Stimulated activated CD8-positive, alpha-beta memory T cell treated with anti-CD3 and anti-CD28 coated beads, Interleukin-2, amount 100 ng/mL, for 1 hour (primary cell): Measurements from ENCODE around the gene NAPA.
A peak's percentile ranks its signal among the peaks of the same experiment; 100 is the strongest.

Experiments
- DNase-seq, 2 donors: peaks; one replicate each; pipeline ENCODE4 v3.0.0-alpha.2; 2020; ENCODE audit warnings: low read depth in 2 of 2

NAPA gene

DNA sequence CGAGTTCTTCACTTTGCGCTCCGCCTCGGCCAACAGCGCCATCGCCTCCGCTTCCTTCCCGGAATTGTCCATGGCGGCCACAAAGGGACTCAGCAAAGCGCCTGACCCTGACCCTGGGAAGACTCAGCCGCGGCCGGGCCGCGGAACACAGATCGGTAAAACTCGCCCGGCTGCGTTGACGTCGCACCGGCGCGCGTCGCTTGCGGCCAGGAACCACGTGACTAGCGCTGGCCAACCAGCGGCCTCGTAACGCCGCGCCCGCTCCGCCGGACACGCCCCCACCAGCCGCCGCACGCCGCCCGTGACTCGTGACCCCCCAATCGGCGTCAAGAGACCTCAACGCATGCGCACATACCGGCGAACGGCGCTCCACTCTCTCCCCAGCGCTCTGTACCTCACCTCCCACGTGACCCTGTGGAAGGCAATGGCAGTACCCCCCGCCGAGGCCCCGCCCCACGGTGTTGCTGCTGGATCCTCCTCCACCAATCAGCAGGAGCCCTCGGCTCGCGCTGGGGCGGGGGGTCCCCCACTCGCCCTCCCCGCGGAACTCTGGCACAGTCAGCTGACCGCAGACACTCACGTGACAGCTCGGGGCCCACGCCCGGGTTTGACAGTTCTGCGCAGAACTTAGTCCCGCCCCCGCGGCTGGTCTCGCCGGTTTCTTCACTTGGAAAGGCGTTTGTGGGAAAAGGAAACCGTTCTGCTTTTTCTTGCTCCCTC is at the start of gene NAPA:
TSS of gene NAPA (minus strand) at position 195 of the 720 bp plus-strand sequence. CDS start at position 72, 123 bp downstream.
- peak; percentile 100 for DNase-seq

DNA sequence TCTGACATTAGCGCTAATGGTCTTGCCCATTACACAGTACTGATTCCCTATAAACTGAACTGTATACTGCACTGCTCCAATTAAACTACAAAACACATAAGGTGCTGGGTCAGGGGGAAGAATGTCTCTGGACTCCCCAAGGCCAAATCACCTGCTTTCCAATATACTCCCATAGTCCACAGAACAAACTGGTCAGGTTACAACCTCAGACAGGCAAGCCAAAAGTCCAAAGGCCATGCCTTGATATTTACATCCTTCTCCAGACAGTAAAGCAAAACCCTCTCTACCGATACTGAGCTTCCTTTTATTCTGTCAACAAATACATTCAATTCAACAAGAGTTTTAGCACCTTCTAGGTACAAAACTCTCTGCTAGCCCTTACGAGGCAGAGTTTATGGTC is 49.2 kb upstream of the NAPA start:
- DNase-seq: no peak

DNA sequence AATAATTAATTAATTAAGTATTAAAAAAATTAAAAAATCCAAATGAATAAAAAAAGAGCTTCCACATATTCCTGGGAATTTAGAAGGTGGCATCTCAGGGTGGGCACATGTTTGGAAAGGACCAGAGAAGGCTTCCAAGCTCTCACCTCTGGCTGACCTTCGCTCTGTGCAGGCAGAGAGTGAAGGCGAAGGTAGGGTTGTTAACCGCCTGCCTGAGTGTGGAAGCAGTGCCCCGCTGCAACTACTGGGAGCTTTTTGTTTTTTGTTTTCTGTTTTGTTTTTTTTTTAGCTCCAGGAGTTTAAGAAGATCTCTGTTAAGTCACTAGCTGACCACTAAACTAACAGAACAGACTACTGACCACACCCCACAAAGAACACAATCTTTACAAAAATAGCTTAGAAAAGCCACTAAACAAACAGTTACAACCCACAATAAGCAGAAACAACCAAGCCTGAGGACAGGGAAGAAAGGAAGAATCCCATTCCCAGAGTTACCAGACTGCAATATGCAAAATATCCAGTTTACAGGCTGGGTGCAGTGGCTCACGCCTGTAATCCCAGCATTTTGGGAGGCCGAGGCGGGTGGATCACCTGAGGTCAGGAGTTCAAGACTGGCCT is 46.7 kb upstream of the NAPA start:
- DNase-seq: no peak

DNA sequence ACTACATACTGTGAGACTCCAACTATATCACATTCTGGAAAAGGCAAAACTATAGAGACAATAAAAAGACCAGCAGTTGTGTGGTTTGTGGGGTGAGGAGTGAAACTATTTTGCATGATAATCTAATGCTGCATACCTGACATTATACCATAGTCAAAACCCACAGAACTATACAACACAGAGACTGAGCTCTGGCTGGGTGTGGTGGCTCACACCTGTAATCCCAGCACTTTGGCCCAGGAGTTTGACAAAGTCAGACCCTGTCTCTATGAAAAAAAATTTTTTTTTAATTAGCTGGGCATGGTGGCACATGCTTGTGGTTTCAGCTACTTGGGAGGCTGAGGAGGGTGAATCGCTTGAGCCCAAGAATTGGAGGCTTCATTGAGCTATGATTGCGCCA is 46.1 kb upstream of the NAPA start:
- no peak for DNase-seq

DNA sequence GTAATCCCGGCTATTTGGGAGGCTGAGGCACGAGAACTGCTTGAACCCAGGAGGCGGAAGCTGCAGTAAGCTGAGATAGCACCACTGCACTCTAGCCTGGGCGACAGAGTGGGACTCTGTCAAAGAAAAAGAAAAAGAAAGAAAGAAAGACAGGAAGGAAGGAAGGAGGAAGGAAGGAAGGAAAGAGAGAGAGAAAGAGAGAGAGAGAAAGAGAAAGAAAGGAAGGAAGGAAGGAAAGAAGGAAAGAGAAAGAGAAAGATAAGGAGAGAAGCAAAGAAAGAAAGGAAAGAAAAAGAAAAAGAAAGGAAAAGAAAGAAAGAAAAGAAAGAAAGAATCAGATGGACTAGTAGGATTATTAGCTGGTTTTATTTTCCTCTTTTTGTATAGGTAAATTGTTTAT is 35.3 kb upstream of the NAPA start:
- no peak for DNase-seq

DNA sequence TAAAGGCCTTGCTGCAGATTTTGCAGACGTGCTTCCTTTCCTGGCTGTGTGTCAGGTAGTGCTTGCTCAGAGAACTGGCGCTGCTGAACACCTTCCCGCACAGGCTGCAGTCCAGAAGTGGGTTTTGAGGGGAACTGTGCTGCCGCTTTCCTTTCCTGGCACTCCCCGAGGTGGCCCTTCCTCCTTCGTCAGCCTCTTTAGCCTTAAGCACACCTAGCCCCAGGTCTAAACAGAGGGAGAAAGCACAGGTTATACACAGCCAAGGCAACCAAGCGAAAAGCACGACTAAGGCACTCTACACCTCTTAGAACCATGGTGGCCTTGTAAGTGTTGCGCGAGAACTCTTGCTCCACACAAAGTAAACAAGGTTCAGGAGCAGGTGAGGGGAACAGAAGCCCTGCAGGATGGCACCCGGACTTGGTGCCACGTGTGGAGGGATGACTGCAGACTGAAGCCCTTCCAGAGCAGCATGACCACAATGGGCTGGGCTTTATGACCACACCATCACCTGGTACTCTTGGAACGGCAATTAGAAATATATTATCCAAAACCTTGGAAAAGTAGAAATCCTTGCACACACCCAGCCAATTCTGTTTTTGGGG is 34.5 kb upstream of the NAPA start:
- no peak for DNase-seq

- no peak for DNase-seq
Measured at GRCh38 chr19:47547199-47547598, 32.3 kb upstream of the NAPA start.

DNA sequence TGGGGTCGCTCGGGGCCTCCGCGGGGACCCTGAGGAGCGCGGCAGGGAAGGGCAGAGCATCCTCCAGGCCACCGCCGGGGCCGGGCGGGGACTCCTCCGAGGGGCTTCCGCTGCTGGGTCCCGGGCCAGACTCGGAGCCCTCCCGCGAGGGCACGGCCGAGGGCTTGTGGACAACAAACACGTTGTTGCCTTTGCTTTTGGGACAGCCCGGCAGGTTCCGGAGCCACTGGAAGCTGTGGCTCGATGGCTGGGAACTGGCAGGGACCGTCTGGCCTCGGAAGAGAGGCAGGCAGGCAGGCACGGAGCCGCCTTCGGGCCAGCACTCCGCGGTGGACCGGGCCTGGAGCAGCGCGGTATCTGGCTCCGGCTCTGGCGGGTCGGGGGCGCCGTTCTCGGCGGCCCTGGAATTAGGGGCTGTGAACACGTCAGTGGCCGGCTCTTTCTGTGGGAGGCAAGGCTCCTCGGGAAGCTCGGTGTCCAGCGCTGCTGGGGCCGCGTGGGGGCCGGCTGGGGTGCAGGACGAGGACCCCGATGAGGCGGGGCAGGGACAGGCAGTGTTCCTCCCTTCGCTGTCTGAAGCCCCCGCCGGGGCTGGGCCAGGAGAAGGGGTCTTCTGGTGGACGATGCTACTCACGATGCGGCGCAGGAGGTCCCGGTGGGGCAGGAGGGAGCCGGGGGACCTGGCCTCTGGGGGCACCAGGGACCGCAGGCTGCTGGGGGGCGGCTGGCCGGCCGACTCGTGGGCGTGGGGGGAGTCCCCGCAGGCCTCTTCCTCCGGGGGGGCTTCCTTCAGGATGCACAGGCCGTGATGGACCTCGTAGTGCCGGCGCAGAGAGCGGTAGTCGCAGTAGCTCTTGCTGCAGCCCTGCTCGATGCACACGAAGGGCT is 30.4 kb upstream of the NAPA start:
- no peak for DNase-seq

DNA sequence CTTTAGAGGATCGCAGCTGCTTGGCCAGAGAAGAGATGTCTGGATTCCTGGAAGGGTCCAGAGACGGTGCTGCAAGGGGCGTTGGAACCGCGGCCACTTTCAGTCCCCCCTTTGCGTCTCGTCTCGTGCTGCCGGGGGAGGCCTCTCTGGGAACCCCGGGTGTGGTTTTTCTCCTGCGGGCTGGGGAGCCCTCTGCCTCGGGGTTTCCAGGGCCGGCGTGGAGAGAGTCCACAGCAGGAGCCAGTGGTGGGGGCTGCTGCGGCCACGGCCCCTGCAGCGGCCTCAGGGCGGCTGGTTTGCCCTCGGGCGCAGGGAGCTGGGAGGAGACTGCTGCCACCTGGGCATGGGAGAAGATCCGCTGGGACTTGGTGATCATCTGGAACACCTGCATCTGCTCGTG is 29.6 kb upstream of the NAPA start:
- DNase-seq: no peak

DNA sequence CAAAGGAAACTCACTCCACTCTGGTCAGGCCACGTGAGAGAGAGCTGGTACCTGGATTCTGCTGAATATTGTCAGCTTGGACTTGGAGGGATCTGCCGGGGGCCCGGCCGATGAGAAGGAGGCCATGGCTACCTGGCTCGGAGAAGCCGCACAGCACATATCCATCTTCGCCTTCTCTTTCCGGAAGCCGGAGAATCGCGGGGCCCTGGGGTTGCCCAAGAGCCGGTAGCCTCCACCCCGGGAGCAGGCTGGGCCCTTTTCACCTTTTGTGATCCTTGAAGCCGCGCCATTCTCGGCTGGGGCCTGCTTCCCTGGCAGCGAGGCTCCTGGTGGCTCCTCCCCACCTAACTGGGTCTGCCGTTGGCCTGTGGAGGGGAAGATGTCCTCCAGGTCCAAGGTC is 29.2 kb upstream of the NAPA start:
- no peak for DNase-seq

- DNase-seq: no peak
Measured at GRCh38 chr19:47542030-47542475, 27.2 kb upstream of the NAPA start.

DNA sequence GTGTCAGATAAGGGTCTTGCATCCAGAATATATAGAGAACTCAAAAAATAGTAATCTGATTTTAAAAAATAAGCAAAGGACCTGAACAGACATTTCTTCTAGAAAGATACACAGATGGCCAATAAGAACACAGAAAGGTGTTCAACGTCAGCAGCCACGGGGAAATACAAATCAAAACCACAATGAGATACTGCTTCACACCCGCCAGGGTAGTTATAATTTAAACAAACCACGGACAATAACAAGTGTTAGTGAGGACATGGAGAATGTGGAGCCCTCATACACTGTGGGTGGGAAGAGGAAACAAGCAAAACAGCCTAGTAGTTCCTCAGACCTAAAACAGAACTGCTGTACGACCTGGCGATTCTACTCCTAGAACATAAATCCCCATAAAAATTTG is 26.7 kb upstream of the NAPA start:
- DNase-seq: no peak

DNA sequence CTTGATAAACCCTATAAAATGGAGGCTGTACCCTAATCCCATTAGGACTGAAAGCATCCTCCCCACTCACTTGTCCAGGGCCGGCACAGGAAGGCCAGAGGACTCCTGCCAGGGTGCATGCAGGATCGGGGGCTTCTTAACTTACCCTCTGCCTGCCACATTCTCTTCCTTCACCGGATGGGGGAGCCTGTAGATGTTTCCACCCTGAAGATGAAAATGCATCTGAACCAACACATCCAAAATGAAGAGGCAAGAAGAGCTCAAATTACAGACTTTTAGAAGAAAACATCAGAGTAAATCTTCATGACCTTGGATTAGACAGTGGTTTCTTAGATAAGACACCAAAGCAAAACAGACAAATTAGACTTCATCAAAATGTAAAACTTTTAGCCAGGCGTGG is 25.9 kb upstream of the NAPA start:
- no peak for DNase-seq

- DNase-seq: peak in 1 of 2 donors; percentile 14
Measured at GRCh38 chr19:47539747-47540311, 25.0 kb upstream of the NAPA start.

DNA sequence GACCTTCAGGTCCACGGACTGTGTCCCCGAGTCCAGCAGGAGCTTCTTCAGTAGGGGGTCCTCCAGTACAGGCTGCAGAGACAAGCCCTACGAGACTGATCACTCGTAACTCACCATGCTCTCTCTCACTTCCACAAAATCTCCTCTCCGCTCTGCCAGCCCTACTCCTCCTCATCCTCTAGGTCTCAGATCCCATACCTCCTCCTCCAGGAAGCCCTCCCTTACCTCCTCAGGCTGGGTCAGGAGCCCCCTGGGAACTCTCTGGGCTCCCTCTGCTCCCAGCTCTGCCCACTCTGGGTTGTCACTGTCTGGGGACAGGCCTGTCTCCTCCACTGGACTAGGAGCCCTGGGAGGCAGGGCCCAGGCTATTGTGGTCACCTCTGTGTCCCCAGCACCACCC is 23.9 kb upstream of the NAPA start:
- DNase-seq: no peak

GRCh38 chr19:47537493-47537892 is 22.6 kb upstream of the NAPA start:
- no peak for DNase-seq

GRCh38 chr19:47534628-47535027 is 19.8 kb upstream of the NAPA start:
- no peak for DNase-seq

DNA sequence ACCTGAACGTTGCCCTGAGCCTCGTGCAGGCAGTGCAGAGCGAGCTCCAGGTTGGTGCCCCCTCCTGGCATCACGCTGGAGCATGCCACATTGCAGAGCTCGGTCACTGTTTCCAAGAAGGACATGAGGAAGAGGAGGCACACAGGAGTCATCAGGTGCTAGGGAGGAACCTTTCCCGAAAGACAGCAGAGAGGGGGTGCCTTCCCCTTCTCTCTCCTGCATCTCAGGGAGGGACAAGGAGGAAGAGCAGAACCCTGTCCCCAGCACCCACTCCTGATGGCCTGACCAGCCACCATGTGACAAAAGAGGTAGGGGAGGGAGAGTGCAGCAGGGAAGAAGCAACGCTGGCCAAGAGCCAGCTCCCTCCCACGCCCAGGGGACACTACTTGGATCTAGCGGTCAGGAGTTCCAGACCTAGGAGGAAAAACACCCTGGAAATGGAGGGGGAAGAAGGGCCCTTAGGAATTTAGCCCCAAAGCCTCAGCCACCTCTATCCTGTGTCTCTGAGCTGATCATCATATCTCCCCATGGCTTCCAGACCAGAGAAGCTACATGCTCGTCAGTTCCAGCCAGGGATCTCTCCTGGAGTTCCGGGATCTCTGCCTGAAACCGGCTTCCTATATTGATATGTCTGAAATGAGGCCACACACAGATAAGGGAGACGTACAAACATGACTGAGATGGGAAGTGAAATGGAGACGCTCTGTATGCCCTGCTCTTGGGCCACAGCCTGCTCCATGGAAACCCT is 17.0 kb upstream of the NAPA start:
- no peak for DNase-seq

DNA sequence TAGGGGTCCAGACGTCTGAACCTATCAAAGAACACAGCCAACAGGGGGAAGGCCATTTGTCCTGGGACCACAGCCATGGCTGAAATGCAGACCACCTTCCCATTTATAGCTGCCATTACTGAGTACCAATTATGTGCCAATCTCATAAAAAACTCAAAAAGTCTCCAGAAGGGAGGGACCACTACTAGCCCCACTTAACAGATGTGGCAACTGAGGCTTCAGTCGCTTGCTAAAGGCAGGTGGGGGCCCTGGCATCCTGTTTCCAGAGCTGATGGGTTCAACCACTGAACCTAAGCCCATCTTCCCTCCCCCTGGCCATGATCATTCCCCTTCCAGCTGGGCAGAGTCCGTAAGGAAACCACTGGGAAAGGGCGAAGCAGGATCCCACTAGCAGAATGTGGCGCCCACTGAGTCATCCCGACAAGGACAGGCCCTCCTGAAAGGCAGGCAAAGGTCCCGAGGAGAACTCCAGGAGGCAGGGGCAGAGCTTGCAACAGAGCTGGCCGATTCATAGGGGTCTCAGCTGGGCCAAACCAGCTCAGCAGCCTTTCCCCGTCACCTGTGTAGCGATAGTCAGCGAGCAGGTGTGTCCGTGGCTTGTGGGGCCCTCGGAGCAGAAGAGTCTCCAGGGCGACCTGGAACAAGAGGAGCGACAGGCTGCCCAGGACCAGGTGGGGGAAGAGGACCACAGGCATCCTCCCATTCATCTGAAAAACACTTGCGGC is 14.3 kb upstream of the NAPA start:
- DNase-seq: no peak

DNA sequence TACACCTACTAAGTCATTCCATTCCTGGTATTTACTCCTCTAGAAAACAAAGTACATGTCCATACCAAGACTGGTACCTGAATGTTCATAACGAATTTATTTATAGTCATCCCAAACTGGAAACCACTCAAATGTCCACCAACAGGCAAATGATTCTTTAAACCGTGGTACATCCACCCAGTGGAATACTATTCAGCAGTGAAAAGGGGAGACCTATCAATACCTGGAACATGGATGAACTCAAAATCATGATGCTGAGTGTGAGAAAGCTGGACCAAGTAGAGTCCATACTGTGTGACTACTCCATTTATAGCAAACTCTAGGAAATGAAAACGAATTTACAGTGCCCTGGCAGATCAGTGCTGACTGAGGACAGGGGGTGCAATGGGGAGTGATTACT is 11.9 kb upstream of the NAPA start:
- no peak for DNase-seq

DNA sequence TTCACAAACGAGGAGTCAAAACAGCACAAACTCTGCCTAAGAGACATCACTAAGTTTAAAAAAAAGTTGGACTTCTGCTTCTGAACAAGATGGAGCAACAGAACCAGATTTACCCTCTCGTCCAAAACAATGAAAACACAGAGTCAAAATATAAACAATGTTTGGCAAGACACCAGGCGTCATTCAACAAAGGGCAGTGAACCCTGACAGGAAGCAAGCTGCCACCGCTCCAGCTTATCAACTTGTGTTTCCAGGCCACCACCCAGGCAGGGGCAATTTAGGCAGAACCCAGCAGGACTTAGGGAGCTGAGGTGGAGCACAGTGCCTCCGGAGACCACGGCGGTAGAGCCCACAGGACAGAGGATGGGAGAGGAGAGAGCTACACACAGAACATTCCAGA is 8.6 kb upstream of the NAPA start:
- no peak for DNase-seq
